HUES6 (cell line): ENCODE data around the gene GYG2.
"Not testable (repeated sequence)": the region's sequence is repeated elsewhere in the genome, so short reads cannot be mapped to it uniquely, and the experiment has no call there.

ENCODE experiments used
- H3K27ac ChIP-seq: 2 replicates; pipeline ENCODE4 v1.7.0; 2013; ENCODE audit warnings: low read depth, mild to moderate bottlenecking, low read length, inconsistent platforms
- H3K27me3 ChIP-seq: 2 replicates; pipeline ENCODE4 v1.6.1; 2013; ENCODE audit warnings: low read length; ENCODE audit not compliant: control insufficient read depth, insufficient read depth
- H3K36me3 ChIP-seq: 2 replicates; pipeline ENCODE4 v1.6.1; 2013; ENCODE audit warnings: low read length; ENCODE audit not compliant: control insufficient read depth, insufficient read depth
- H3K4me1 ChIP-seq: 2 replicates; pipeline ENCODE4 v1.6.1; 2013; ENCODE audit warnings: low read length; ENCODE audit not compliant: control insufficient read depth, insufficient read depth
- H3K4me3 ChIP-seq: 2 replicates; pipeline ENCODE4 v1.5.1; 2013; ENCODE audit warnings: low read depth, low read length
- H3K9ac ChIP-seq: one replicate; pipeline ENCODE4 v1.6.1; 2013; ENCODE audit warnings: mild to moderate bottlenecking, low read length
- H3K9me3 ChIP-seq: 2 replicates; pipeline ENCODE4 v1.6.1; 2013; ENCODE audit warnings: low read depth, low read length; ENCODE audit not compliant: control insufficient read depth, insufficient read depth

The GYG2 gene

GRCh38 chrX:2903366-2903765 is 74.6 kb downstream of the GYG2 start:
- H3K4me3 ChIP-seq: no peak overlapping the region
- peaks cover 10% of the 10 kb centered on the region; the same call in 1 of the 2 replicates for H3K36me3 ChIP-seq
- H3K27me3 ChIP-seq: no peaks in the 10 kb centered on the region; the same call in 1 of the 2 replicates
- H3K9me3 ChIP-seq: peaks cover 30% of the 10 kb centered on the region
- no peak overlapping the region for H3K27ac ChIP-seq
- H3K9ac ChIP-seq: no peak overlapping the region
- peaks cover 8% of the 10 kb centered on the region for H3K4me1 ChIP-seq

DNA sequence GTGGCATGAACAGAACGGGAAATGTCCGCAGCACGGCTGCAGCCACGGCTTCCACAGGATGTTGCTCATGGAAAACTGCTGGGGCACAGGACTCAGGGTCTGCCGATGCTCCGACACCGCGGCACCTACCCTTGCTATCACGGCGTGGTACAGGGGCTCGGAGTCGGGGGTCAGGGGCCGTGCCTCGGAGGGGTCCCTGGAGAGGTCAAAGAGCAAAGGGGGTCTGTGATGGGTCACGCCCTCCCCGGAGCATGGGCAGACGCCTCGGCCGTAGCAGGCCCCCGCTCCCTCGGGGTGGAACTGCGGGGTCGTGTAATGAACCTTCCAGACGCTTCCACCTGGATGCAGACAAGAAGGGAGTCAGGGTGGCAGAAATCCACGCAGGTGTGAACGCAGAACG is 78.6 kb downstream of the GYG2 start:
- Histone ChIP-seq H3K36me3 (peaks cover 6% of the 10 kb centered on the region; the same call in 1 of the 2 replicates), H3K27me3 (no peaks in the 10 kb centered on the region; the same call in 1 of the 2 replicates), H3K9ac (no peak overlapping the region), H3K9me3 (peaks cover 25% of the 10 kb centered on the region), H3K4me1 (peaks cover 2% of the 10 kb centered on the region; the same call in 1 of the 2 replicates), H3K4me3 (no peak overlapping the region), H3K27ac (no peak overlapping the region)

DNA sequence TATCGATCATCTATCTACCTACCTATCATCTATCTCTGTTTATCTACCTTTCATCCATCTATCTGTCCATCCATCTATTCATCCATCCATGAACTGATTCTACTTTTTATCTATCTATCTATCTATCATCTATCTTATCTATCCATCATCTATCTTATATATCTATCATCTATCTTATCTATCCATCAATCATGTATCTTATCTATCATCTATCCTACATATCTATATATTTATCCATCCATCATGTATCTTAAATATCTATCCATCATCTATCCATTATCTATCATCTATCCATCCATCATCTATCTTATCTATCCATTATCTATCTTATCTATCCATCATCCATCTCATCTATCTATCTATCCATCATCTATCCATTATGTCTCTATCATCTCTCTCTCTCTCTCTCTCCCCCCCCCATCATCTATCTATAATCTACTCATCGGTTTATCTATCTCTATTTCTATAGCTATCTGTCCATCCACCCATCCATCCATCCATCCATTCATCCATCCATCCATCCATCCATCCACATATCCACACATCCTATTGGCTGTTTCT is 79.5 kb downstream of the GYG2 start:
- Histone ChIP-seq H3K36me3 (peaks cover 4% of the 10 kb centered on the region; the same call in 1 of the 2 replicates), H3K4me1 (peaks cover 11% of the 10 kb centered on the region), H3K9ac (no peak overlapping the region), H3K9me3 (peaks cover 16% of the 10 kb centered on the region), H3K27me3 (no peaks in the 10 kb centered on the region; the same call in 1 of the 2 replicates), H3K27ac (no peak overlapping the region), H3K4me3 (no peak overlapping the region)

GRCh38 chrX:2910109-2910508 is 81.4 kb downstream of the GYG2 start:
- Histone ChIP-seq H3K27ac (no peak overlapping the region), H3K4me1 (peaks cover 19% of the 10 kb centered on the region), H3K9me3 (no peaks in the 10 kb centered on the region), H3K36me3 (no peaks in the 10 kb centered on the region), H3K27me3 (no peaks in the 10 kb centered on the region; the same call in 1 of the 2 replicates), H3K4me3 (no peak overlapping the region), H3K9ac (no peak overlapping the region)

DNA sequence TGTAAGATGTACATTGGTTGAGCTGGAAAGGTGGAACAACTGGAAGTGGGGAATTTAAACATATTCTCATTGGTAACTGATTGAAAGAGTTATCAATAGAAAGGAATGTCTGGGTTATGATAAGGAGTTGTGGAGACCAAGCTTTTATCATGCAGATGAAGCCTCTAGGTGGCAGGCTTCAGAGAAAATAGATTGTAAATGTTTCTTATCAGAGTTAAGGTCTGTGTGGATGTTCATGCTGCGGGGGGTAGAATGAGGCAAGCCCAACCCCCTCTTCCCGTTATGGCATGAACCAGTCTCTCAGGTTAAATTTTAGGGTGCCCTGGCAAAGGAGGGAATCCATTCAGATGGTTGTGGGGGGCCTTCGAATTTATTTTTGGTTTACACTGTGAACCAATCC is 84.4 kb downstream of the GYG2 start:
- H3K36me3 ChIP-seq: peaks cover 8% of the 10 kb centered on the region; the same call in 1 of the 2 replicates
- H3K9ac ChIP-seq: no peak overlapping the region
- H3K27ac ChIP-seq: peak overlapping the region; percentile 26; the same call in 1 of the 2 replicates
- no peaks in the 10 kb centered on the region for H3K27me3 ChIP-seq
- 0 out of 2 replicates have a peak overlapping the region, but pooled peaks have one; percentile 14 for H3K4me3 ChIP-seq
- H3K9me3 ChIP-seq: peaks cover 8% of the 10 kb centered on the region; the same call in 1 of the 2 replicates
- peaks cover 19% of the 10 kb centered on the region for H3K4me1 ChIP-seq

DNA sequence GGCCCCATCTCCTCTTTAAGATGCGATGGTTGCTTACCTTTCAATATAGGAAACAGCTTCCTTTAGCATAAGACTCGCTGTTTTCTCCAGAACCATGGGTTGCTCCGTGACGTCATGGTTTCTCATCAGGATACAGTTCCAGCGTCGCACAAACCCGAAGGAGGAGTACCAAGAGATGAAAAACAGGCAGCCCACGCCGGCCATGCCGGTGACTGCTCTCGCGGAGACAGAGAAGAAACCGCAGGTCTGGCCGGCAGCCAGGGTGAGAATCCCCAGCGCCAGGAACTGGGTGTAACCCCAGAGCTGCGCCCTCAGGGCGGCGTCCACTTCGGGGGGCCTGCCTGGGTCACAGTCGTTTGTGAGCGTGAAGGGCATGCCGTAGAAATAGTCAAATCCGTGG is 89.0 kb downstream of the GYG2 start:
- H3K4me3 ChIP-seq: no peak overlapping the region
- no peak overlapping the region for H3K27ac ChIP-seq
- H3K9ac ChIP-seq: no peak overlapping the region
- peaks cover 8% of the 10 kb centered on the region; the same call in 1 of the 2 replicates for H3K9me3 ChIP-seq
- peaks cover 12% of the 10 kb centered on the region for H3K4me1 ChIP-seq
- H3K27me3 ChIP-seq: no peaks in the 10 kb centered on the region
- peaks cover 17% of the 10 kb centered on the region for H3K36me3 ChIP-seq

GRCh38 chrX:2921193-2921592 is 92.5 kb downstream of the GYG2 start:
- Histone ChIP-seq H3K27ac (no peak overlapping the region), H3K9ac (no peak overlapping the region), H3K4me3 (no peak overlapping the region), H3K9me3 (peaks cover 6% of the 10 kb centered on the region; the same call in 1 of the 2 replicates), H3K4me1 (no peaks in the 10 kb centered on the region; the same call in 1 of the 2 replicates), H3K36me3 (peaks cover 12% of the 10 kb centered on the region), H3K27me3 (no peaks in the 10 kb centered on the region)

DNA sequence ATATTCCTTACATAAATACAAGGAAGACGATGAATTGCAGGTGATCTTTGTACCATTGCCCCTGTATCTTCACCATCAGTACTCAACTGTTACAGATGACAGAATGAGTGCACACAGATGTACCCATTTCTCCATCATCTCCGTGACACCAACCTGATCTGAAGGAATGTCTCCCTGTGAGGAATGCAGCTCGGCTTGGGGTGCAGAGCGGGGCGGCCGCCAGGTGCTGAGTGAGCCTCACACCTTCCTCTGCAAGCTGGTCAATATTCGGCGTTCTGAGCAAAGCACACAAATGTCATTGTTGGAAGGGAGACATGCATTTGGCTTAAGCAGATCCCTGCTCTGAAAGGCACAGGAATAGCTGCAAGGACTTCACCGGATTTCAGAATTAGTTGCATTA is 93.0 kb downstream of the GYG2 start:
- Histone ChIP-seq H3K27me3 (no peaks in the 10 kb centered on the region), H3K27ac (no peak overlapping the region), H3K9ac (no peak overlapping the region), H3K36me3 (peaks cover 12% of the 10 kb centered on the region), H3K4me3 (no peak overlapping the region), H3K4me1 (peaks cover 3% of the 10 kb centered on the region; the same call in 1 of the 2 replicates), H3K9me3 (peaks cover under 1% of the 10 kb centered on the region; the same call in 1 of the 2 replicates)

DNA sequence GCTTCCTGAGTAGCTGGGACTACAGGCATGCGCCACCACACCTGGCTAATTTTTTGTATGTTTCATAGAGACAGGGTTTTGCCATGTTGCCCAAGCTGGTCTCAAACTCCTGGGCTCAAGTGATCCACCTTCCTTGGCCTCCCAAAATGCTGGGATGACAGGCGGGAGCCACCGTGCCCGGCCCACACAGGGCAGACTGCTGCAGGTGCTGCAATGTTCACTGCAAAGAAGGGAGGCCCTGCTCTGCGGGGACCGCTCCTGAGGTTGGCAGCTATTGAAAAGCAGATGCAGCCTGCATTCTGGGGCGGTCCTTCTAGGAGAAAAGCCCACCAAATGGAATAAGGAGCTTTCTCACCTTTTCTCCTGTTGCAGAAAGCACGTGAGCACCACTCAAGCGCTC is 95.4 kb downstream of the GYG2 start:
- peaks cover 3% of the 10 kb centered on the region; the same call in 1 of the 2 replicates for H3K4me1 ChIP-seq
- H3K27me3 ChIP-seq: no peaks in the 10 kb centered on the region
- H3K4me3 ChIP-seq: no peak overlapping the region
- peaks cover 9% of the 10 kb centered on the region for H3K36me3 ChIP-seq
- H3K9ac ChIP-seq: no peak overlapping the region
- no peak overlapping the region for H3K27ac ChIP-seq
- no peaks in the 10 kb centered on the region for H3K9me3 ChIP-seq

DNA sequence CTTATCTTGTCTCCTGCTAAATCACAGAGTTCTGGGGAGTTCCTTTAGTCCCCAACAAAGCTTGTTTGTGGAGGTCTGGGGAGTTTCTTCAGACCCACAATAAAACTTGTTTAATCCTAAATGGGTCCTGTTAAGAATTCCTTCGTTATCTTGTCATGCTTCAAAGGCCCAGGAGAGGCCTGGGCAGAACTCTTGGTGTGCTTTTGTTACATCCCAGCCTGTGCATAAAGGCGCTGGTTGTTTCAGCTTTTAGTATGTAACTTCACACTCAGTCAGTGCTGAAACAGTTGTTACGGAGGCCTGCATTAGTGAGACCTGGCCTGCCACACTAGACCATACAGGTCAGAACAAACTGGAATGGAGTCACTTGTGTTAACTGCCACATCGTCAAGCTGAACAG is 97.5 kb downstream of the GYG2 start:
- H3K4me3 ChIP-seq, H3K27ac ChIP-seq, H3K9me3 ChIP-seq, H3K36me3 ChIP-seq, H3K27me3 ChIP-seq: not testable (repeated sequence)
- Histone ChIP-seq H3K4me1 (peaks cover 14% of the 10 kb centered on the region), H3K9ac (peak overlapping the region; percentile 54)

DNA sequence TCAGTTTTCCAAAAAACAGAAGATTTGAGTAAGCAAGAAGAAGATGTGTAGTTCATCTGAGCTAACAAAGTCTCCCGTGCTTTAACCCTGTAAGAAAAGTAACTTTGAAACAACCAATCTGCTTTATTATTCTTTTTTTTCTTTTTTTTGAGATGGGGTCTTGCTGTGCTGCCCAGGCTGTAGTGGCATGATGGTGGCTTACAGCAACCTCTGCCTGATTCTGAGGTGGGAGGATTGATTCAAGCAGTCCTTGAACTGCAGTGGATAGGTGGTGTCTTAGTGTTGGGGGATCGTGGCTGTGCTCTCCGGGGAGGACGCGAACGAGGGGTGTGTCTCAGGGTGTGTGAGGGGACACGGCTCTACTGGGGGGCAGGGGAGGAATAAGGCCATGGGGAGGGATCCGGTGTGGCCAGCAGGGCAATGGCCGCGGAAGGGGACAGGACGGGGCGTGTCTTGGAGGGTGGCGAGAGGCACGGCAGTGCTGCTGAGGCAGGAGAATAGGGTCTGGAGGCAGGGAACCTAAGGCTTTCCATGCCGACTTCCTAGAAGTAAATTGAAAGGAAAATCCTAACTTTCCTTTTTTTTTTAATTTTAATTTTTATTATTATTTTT is 98.0 kb downstream of the GYG2 start:
- H3K9ac ChIP-seq: peak overlapping the region; percentile 54
- peaks cover 16% of the 10 kb centered on the region for H3K4me1 ChIP-seq
- H3K4me3 ChIP-seq: no peak overlapping the region
- no peaks in the 10 kb centered on the region for H3K36me3 ChIP-seq
- H3K27ac ChIP-seq: no peak overlapping the region; the same call in 1 of the 2 replicates
- H3K27me3 ChIP-seq: no peaks in the 10 kb centered on the region
- H3K9me3 ChIP-seq: no peaks in the 10 kb centered on the region
